Peyer's patch (tissue), 4 donors: ENCODE measurements around the gene EEF1A2.

Experiments
- CTCF ChIP-seq, 6 experiments: fragments of 450-650 bp in 4 of 6; fragments of 200-600 bp in 2 of 6; sonication (generic) in 1 of 6; IDR thresholded peaks; one replicate each; pipeline ENCODE4 v1.5.1; 2017 to 2019; ENCODE audit warnings: antibody characterized with exemption in 6 of 6, mild to moderate bottlenecking in 3 of 6, moderate library complexity in 1 of 6
- POLR2A ChIP-seq, 2 donors: fragments of 450-650 bp; IDR thresholded peaks; one replicate each; pipeline ENCODE4 v1.5.1; 2017; ENCODE audit warnings: antibody characterized with exemption in 2 of 2, mild to moderate bottlenecking in 2 of 2, moderate library complexity in 2 of 2

GRCh38 chr20:63449025-63449424, 49.9 kb downstream of the EEF1A2 start:
- TF ChIP-seq CTCF (IDR thresholded peaks at IDR 0.05), result no peak
- no peak for TF ChIP-seq POLR2A (IDR thresholded peaks at IDR 0.05)
